Measurements from ENCODE around the gene MYNN. TPM values are rescaled to one million over a fixed set of nuclear protein-coding genes. Genes with fewer than 3 reads are reported as not detected.

Gene MYNN
- total RNA-seq, 1 experiment from 2014 or later, result 16.2 TPM

DNA sequence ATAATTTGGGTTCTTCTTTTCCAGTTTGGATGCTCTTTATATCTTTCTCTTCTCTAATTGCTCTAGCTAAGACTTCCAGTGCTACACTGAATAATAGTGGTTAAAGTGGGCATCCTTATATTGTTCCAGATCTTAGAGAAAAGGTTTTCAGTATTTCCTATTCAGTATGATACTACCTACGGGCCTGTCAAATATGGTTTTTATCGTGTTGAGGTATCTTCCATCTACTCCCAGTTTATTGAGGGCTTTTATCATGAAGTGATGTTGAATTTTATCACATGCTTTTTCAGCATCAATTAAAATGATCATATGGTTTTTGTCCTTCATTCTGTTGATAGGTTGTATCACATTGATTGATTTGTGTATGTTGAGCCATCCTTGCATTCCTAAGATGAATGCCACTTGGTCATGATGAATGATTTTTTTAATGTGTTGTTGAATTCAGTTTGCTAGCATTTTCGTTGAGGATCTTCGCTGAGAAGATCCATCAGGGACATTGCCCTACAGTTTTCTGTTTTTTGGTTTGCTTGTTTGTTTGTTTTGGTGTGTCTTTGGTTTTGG lies 42.5 kb downstream of the MYNN start:
- ATAC-seq, result no peak
- intact Hi-C loops (cut with micrococcal nuclease; ENCODE audit: unreplicated experiment), result no loop called here
- Histone ChIP-seq H3K27me3 (ENCODE audit: control insufficient read depth, insufficient read depth, low read length) (peaks cover 11% of the 10 kb centered on the region; the same call in 1 of the 2 replicates), H3K4me3 (ENCODE audit: low read depth in 2 of 2, low read length in 2 of 2) (no peak overlapping the region), H3K27ac (ENCODE audit: low read length) (no peak overlapping the region), H3K36me3 (ENCODE audit: control insufficient read depth, insufficient read depth, low read length) (no peaks in the 10 kb centered on the region), H3K4me1 (ENCODE audit: control insufficient read depth, insufficient read depth, low read length) (peaks cover 17% of the 10 kb centered on the region; the same call in 1 of the 2 replicates), H3K9me3 (ENCODE audit: control insufficient read depth, insufficient read depth, low read depth, low read length) (no peaks in the 10 kb centered on the region)
- TF ChIP-seq, protein P1, sequence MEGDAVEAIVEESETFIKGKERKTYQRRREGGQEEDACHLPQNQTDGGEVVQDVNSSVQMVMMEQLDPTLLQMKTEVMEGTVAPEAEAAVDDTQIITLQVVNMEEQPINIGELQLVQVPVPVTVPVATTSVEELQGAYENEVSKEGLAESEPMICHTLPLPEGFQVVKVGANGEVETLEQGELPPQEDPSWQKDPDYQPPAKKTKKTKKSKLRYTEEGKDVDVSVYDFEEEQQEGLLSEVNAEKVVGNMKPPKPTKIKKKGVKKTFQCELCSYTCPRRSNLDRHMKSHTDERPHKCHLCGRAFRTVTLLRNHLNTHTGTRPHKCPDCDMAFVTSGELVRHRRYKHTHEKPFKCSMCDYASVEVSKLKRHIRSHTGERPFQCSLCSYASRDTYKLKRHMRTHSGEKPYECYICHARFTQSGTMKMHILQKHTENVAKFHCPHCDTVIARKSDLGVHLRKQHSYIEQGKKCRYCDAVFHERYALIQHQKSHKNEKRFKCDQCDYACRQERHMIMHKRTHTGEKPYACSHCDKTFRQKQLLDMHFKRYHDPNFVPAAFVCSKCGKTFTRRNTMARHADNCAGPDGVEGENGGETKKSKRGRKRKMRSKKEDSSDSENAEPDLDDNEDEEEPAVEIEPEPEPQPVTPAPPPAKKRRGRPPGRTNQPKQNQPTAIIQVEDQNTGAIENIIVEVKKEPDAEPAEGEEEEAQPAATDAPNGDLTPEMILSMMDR (IDR thresholded peaks at IDR 0.05), result no peak
- no peak for TF ChIP-seq SIN3A (IDR thresholded peaks at IDR 0.05; ENCODE audit: borderline replicate concordance, insufficient read depth, low read depth, low read length)
- TF ChIP-seq POLR2AphosphoS5 (IDR thresholded peaks at IDR 0.05; ENCODE audit: low read depth, low read length), result no peak
- no peak for TF ChIP-seq TCF7L2 (IDR thresholded peaks at IDR 0.05; ENCODE audit: low read depth, low read length)
- TF ChIP-seq, protein P2, sequence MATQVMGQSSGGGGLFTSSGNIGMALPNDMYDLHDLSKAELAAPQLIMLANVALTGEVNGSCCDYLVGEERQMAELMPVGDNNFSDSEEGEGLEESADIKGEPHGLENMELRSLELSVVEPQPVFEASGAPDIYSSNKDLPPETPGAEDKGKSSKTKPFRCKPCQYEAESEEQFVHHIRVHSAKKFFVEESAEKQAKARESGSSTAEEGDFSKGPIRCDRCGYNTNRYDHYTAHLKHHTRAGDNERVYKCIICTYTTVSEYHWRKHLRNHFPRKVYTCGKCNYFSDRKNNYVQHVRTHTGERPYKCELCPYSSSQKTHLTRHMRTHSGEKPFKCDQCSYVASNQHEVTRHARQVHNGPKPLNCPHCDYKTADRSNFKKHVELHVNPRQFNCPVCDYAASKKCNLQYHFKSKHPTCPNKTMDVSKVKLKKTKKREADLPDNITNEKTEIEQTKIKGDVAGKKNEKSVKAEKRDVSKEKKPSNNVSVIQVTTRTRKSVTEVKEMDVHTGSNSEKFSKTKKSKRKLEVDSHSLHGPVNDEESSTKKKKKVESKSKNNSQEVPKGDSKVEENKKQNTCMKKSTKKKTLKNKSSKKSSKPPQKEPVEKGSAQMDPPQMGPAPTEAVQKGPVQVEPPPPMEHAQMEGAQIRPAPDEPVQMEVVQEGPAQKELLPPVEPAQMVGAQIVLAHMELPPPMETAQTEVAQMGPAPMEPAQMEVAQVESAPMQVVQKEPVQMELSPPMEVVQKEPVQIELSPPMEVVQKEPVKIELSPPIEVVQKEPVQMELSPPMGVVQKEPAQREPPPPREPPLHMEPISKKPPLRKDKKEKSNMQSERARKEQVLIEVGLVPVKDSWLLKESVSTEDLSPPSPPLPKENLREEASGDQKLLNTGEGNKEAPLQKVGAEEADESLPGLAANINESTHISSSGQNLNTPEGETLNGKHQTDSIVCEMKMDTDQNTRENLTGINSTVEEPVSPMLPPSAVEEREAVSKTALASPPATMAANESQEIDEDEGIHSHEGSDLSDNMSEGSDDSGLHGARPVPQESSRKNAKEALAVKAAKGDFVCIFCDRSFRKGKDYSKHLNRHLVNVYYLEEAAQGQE (IDR thresholded peaks at IDR 0.05; ENCODE audit: insufficient read depth in 1 of 2, low read depth in 2 of 2, low read length in 1 of 2), result no peak
- no TSS peak for BruUV-seq (replicated peaks)
- ChIA-PET CTCF (no interaction called here), POLR2A (no interaction called here)
- in situ Hi-C loops (cut with HindIII; ENCODE audit: low pct_unique_long_range_greater_than_20kb, low sequenced_read_pairs), result no loop called here
- DNase-seq (ENCODE audit: low read depth, low spot score), result no peak

DNA sequence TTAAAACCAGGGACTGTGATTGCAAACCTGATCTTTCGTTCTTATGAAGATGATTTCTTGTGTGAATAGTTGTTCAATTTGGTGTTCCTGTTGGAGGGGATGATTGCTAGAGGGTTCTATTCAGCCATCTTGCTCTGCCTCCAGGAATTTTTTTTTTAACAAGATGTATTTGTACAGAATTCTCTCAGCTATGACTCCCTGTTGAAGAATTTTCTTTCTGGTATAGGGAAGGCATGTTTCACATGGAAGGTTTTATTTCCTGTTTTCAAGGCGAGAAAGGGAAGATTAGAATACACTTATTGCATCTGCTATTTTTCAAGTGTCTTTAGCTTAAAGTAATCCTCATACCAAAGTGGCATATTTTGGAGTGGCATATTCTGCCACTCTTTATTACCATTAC lies 45.1 kb downstream of the MYNN start:
- Histone ChIP-seq H3K27me3 (ENCODE audit: control insufficient read depth, insufficient read depth, low read length) (peaks cover 31% of the 10 kb centered on the region), H3K27ac (ENCODE audit: low read length) (no peak overlapping the region), H3K4me3 (ENCODE audit: low read depth in 2 of 2, low read length in 2 of 2) (no peak overlapping the region), H3K4me1 (ENCODE audit: control insufficient read depth, insufficient read depth, low read length) (peaks cover 7% of the 10 kb centered on the region; the same call in 1 of the 2 replicates), H3K36me3 (ENCODE audit: control insufficient read depth, insufficient read depth, low read length) (no peaks in the 10 kb centered on the region), H3K9me3 (ENCODE audit: control insufficient read depth, insufficient read depth, low read depth, low read length) (no peaks in the 10 kb centered on the region)
- CTCF ChIA-PET, result no interaction called here
- POLR2A ChIA-PET, result no interaction called here
- intact Hi-C loops (cut with micrococcal nuclease; ENCODE audit: unreplicated experiment), result no loop called here
- no TSS peak for BruUV-seq (replicated peaks)
- no peak for ATAC-seq
- no peak for DNase-seq (ENCODE audit: low read depth, low spot score)
- TF ChIP-seq, protein P2 (IDR thresholded peaks at IDR 0.05; ENCODE audit: insufficient read depth in 1 of 2, low read depth in 2 of 2, low read length in 1 of 2), result no peak
- no peak for TF ChIP-seq SIN3A (IDR thresholded peaks at IDR 0.05; ENCODE audit: borderline replicate concordance, insufficient read depth, low read depth, low read length)
- TF ChIP-seq TCF7L2 (IDR thresholded peaks at IDR 0.05; ENCODE audit: low read depth, low read length), result no peak
- TF ChIP-seq, protein P1 (IDR thresholded peaks at IDR 0.05), result no peak
- TF ChIP-seq POLR2AphosphoS5 (IDR thresholded peaks at IDR 0.05; ENCODE audit: low read depth, low read length), result no peak
- in situ Hi-C loops (cut with HindIII; ENCODE audit: low pct_unique_long_range_greater_than_20kb, low sequenced_read_pairs), result no loop called here

Data from Panc1 (cell line).